GM23338 (cell line): ENCODE results near the gene ROBO3.

ENCODE experiments used
- CREB1 ChIP-seq: fragments of 250-450 bp; sonication (Bioruptor Pico); IDR thresholded peaks from 2 replicates; pipeline ENCODE4 v1.5.0; 2020; ENCODE audit warnings: low read depth, mild to moderate bottlenecking, moderate library complexity
- CTCF ChIP-seq, 2 experiments: fragments of 200-600 bp in 1 of 2; sonication (generic) in 1 of 2; conservative IDR thresholded peaks; 2 replicates each; pipeline versions ENCODE4 v1.5.1 to v1.6.1; 2016 to 2017; ENCODE audit warnings: antibody characterized with exemption in 2 of 2, low read depth in 2 of 2, mild to moderate bottlenecking in 2 of 2, moderate library complexity in 1 of 2
- EZH2 ChIP-seq: fragments of 200-600 bp; sonication (generic); IDR thresholded peaks from one replicate; pipeline ENCODE4 v1.8.0; 2017; ENCODE audit warnings: antibody characterized with exemption, mild to moderate bottlenecking, low read depth; ENCODE audit not compliant: unreplicated experiment
- EZH2phosphoT487 ChIP-seq: fragments of 200-600 bp; sonication (generic); IDR thresholded peaks from one replicate; pipeline ENCODE4 v1.8.1; 2018; ENCODE audit warnings: antibody characterized with exemption; ENCODE audit not compliant: unreplicated experiment
- JUNB ChIP-seq: IDR thresholded peaks from one replicate; pipeline ENCODE4 v1.6.1; 2016; ENCODE audit warnings: antibody characterized with exemption; ENCODE audit not compliant: unreplicated experiment
- NANOG ChIP-seq: IDR thresholded peaks from 2 replicates; pipeline ENCODE4 v1.6.1; 2016; ENCODE audit warnings: antibody characterized with exemption, borderline replicate concordance
- POLR2AphosphoS5 ChIP-seq: IDR thresholded peaks from 2 replicates; pipeline ENCODE4 v1.6.1; 2016; ENCODE audit warnings: antibody characterized with exemption, low read depth
- ZNF331 ChIP-seq: fragments of 250-450 bp; sonication (Bioruptor Pico); IDR thresholded peaks from 2 replicates; pipeline ENCODE4 v1.5.0; 2020; ENCODE audit warnings: low read depth, mild to moderate bottlenecking, moderate library complexity
- ZNF462 ChIP-seq: fragments of 250-450 bp; sonication (Bioruptor Pico); IDR thresholded peaks from 2 replicates; pipeline ENCODE4 v1.5.0; 2020; ENCODE audit warnings: mild to moderate bottlenecking, moderate library complexity
- TF ChIP-seq, protein P1 (sequence below): IDR thresholded peaks from one replicate; pipeline ENCODE4 v1.6.1; 2018; ENCODE audit warnings: antibody characterized with exemption; ENCODE audit not compliant: unreplicated experiment

DNA sequence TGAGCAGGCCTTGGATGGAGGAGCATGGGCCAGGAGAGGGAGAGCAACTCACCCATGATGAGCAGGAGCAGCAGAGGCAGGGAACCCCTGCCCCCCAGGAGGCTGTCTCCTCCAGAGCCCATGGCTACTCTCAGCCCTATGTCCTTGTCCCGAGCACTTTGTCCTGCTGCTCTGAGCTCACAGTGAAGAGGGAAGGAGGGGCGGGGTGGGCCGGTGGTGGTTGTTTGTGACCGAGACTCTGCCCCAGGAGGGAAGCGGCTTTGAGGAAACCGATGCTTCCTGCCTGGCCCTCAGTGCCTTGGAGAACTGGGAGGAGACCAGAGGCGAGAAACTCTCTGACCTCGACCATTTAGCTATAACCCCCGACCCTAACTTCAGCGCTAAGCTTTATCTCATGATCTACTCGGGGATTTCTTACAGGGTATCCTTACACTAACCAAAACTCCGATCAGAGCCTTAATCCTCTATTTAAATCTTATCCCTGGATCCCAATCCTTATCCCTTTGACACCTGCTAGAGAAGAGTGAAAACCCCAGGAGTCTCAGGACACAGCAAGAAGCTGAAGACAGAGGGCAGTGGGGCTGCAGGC lies 32.5 kb downstream of the ROBO3 start, which contains the start of gene ROBO4:
- TF ChIP-seq ZNF331 (CRISPR knock-in tag): no peak
- TF ChIP-seq CTCF (conservative IDR thresholded peaks at IDR 0.05; ENCODE audit: low read depth in 2 of 2): no peak
- TF ChIP-seq EZH2phosphoT487: no peak
- no peak for TF ChIP-seq EZH2
- TF ChIP-seq JUNB: no peak
- TF ChIP-seq POLR2AphosphoS5: no peak
- TF ChIP-seq, protein P1, sequence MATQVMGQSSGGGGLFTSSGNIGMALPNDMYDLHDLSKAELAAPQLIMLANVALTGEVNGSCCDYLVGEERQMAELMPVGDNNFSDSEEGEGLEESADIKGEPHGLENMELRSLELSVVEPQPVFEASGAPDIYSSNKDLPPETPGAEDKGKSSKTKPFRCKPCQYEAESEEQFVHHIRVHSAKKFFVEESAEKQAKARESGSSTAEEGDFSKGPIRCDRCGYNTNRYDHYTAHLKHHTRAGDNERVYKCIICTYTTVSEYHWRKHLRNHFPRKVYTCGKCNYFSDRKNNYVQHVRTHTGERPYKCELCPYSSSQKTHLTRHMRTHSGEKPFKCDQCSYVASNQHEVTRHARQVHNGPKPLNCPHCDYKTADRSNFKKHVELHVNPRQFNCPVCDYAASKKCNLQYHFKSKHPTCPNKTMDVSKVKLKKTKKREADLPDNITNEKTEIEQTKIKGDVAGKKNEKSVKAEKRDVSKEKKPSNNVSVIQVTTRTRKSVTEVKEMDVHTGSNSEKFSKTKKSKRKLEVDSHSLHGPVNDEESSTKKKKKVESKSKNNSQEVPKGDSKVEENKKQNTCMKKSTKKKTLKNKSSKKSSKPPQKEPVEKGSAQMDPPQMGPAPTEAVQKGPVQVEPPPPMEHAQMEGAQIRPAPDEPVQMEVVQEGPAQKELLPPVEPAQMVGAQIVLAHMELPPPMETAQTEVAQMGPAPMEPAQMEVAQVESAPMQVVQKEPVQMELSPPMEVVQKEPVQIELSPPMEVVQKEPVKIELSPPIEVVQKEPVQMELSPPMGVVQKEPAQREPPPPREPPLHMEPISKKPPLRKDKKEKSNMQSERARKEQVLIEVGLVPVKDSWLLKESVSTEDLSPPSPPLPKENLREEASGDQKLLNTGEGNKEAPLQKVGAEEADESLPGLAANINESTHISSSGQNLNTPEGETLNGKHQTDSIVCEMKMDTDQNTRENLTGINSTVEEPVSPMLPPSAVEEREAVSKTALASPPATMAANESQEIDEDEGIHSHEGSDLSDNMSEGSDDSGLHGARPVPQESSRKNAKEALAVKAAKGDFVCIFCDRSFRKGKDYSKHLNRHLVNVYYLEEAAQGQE: no peak
- TF ChIP-seq CREB1 (CRISPR knock-in tag): no peak
- TF ChIP-seq NANOG: no peak
- TF ChIP-seq ZNF462: no peak
